Thyroid gland (tissue), 4 donors: Measurements from ENCODE around the gene IL19.

Experiments
- POLR2A ChIP-seq, 2 donors: fragments of 450-650 bp; IDR thresholded peaks; one replicate each; pipeline ENCODE4 v1.6.1; 2017; ENCODE audit warnings: antibody characterized with exemption in 2 of 2, mild to moderate bottlenecking in 2 of 2, moderate library complexity in 1 of 2
- TF ChIP-seq, protein P1 (sequence below), 6 experiments: fragments of 200-600 bp in 3 of 6; fragments of 450-650 bp in 3 of 6; sonication (generic) in 3 of 6; IDR thresholded peaks; one replicate each; pipeline ENCODE4 v1.5.1; 2016 to 2019; ENCODE audit warnings: antibody characterized with exemption in 6 of 6, mild to moderate bottlenecking in 2 of 6, inconsistent platforms in 1 of 6, moderate library complexity in 1 of 6

DNA sequence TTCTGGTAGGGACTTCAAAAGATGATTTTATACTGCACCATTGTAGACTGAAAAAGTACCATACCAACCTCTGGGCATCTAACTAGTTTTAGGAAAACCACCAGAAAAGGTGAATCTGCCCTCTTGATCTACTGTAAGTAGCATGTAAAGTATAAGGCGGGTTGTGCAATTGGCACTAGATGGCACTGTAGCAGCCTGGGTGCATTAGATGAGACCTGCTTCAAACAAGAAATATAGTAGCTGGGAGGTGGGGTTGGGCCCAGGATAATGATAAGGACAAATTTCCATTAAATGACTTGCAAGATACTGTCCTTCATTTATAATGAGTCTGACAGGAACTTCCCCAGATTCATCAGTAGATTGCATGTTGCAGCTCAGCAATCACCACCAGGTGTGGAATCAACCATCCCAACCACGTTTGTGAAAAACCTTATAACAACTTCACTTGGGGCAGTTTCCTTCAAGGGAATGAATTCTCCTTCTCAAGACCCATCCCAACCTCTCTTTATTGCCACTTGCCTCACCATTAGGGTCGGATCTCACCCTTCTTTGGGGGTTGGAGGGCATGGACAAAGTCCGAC is 39.0 kb downstream of the IL19 start:
- TF ChIP-seq, protein P1, sequence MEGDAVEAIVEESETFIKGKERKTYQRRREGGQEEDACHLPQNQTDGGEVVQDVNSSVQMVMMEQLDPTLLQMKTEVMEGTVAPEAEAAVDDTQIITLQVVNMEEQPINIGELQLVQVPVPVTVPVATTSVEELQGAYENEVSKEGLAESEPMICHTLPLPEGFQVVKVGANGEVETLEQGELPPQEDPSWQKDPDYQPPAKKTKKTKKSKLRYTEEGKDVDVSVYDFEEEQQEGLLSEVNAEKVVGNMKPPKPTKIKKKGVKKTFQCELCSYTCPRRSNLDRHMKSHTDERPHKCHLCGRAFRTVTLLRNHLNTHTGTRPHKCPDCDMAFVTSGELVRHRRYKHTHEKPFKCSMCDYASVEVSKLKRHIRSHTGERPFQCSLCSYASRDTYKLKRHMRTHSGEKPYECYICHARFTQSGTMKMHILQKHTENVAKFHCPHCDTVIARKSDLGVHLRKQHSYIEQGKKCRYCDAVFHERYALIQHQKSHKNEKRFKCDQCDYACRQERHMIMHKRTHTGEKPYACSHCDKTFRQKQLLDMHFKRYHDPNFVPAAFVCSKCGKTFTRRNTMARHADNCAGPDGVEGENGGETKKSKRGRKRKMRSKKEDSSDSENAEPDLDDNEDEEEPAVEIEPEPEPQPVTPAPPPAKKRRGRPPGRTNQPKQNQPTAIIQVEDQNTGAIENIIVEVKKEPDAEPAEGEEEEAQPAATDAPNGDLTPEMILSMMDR (IDR thresholded peaks at IDR 0.05) = peak in 5 of 6 experiments; percentile 15 to 55 (median 34)
- no peak for TF ChIP-seq POLR2A (IDR thresholded peaks at IDR 0.05)
